Ascending aorta (tissue), 2 donors: ENCODE results near the gene PLSCR4. TPM values are rescaled to one million over a fixed set of nuclear protein-coding genes. Genes with fewer than 3 reads are reported as not detected.

Experiments used
- DNase-seq, 2 donors: peaks; one replicate each; pipeline ENCODE4 v3.0.0-alpha.2; 2019; ENCODE audit warnings: low spot score in 2 of 2
- H3K27ac ChIP-seq, 2 donors: fragments of 200-600 bp; sonication (generic); one replicate each; pipeline ENCODE4 v1.5.1; 2016 to 2017; ENCODE audit warnings: mild to moderate bottlenecking in 1 of 2
- H3K27me3 ChIP-seq: fragments of 200-600 bp; sonication (generic); one replicate; pipeline ENCODE4 v1.5.1; 2017
- H3K36me3 ChIP-seq, 2 donors: fragments of 200-600 bp; sonication (generic); one replicate each; pipeline ENCODE4 v1.5.1; 2016
- H3K4me1 ChIP-seq, 2 donors: fragments of 200-600 bp; sonication (generic); one replicate each; pipeline ENCODE4 v1.5.1; 2016 to 2017; ENCODE audit warnings: mild to moderate bottlenecking in 1 of 2
- H3K4me3 ChIP-seq, 2 donors: fragments of 200-600 bp; sonication (generic); one replicate each; pipeline ENCODE4 v1.5.1; 2016 to 2017; ENCODE audit warnings: mild to moderate bottlenecking in 1 of 2
- H3K9me3 ChIP-seq, 2 donors: fragments of 200-600 bp; sonication (generic); one replicate each; pipeline ENCODE4 v1.5.1; 2016
- CTCF ChIP-seq, 3 experiments: fragments of 200-600 bp in 2 of 3; fragments of 450-650 bp in 1 of 3; sonication (generic) in 2 of 3; IDR thresholded peaks; one replicate each; pipeline ENCODE4 v1.5.1; 2016 to 2019; ENCODE audit warnings: antibody characterized with exemption in 3 of 3, mild to moderate bottlenecking in 1 of 3, moderate library complexity in 1 of 3
- intact Hi-C: fragments of 100-400 bp; cut with DNase I; formaldehyde crosslinking; loops from one replicate; pipeline ENCODE4 v1.15.1; 2023
- total RNA-seq: library from RNA; depleted of rRNA; stranded (reverse); fragments of >200 nt; gene quantifications from one replicate; pipeline ENCODE4 v1.1.0, GENCODE V29; 2016

PLSCR4 gene
- total RNA-seq, 1 donor from 2014 or later: 87.2 TPM

- intact Hi-C loops: no loop called here
- H3K27me3 ChIP-seq: no peaks in the 10 kb centered on the region
- TF ChIP-seq CTCF (IDR thresholded peaks at IDR 0.05): no peak
- H3K27ac ChIP-seq: no peak overlapping the region
- no peaks in the 10 kb centered on the region for H3K9me3 ChIP-seq
- no peak for DNase-seq
- H3K36me3 ChIP-seq: no peaks in the 10 kb centered on the region
- no peak overlapping the region for H3K4me3 ChIP-seq
- peaks cover 0 to 16% of the 10 kb centered on the region in 2 donors for H3K4me1 ChIP-seq
These were observed 81.0 kb downstream of the PLSCR4 start for GRCh38 chr3:146169891-146170290.

- no peaks in the 10 kb centered on the region for H3K27me3 ChIP-seq
- intact Hi-C loops: no loop called here
- H3K4me3 ChIP-seq: no peak overlapping the region
- H3K27ac ChIP-seq: peak overlapping the region; percentile 98 to 99
- no peaks in the 10 kb centered on the region for H3K9me3 ChIP-seq
- H3K36me3 ChIP-seq: no peaks in the 10 kb centered on the region
- TF ChIP-seq CTCF (IDR thresholded peaks at IDR 0.05): no peak
- peaks cover 0 to 39% of the 10 kb centered on the region in 2 donors for H3K4me1 ChIP-seq
- no peak for DNase-seq
These were observed 84.1 kb downstream of the PLSCR4 start for GRCh38 chr3:146166826-146167225.

GRCh38 chr3:146166415-146166821 lies 84.5 kb downstream of the PLSCR4 start:
- intact Hi-C loops: no loop called here
- no peak for DNase-seq
- Histone ChIP-seq H3K36me3 (no peaks in the 10 kb centered on the region), H3K27ac (peak overlapping the region; percentile 98 to 99), H3K27me3 (no peaks in the 10 kb centered on the region), H3K9me3 (no peaks in the 10 kb centered on the region), H3K4me3 (no peak overlapping the region), H3K4me1 (peaks cover 0 to 39% of the 10 kb centered on the region in 2 donors)
- no peak for TF ChIP-seq CTCF (IDR thresholded peaks at IDR 0.05)

- no peaks in the 10 kb centered on the region for H3K9me3 ChIP-seq
- no peaks in the 10 kb centered on the region for H3K36me3 ChIP-seq
- intact Hi-C loops: no loop called here
- H3K4me1 ChIP-seq: peaks cover 0 to 39% of the 10 kb centered on the region in 2 donors
- H3K27ac ChIP-seq: peak overlapping the region; percentile 98 to 99
- TF ChIP-seq CTCF (IDR thresholded peaks at IDR 0.05): no peak
- no peak overlapping the region for H3K4me3 ChIP-seq
- no peak for DNase-seq
- no peaks in the 10 kb centered on the region for H3K27me3 ChIP-seq
These were observed 85.0 kb downstream of the PLSCR4 start for GRCh38 chr3:146165877-146166276.

GRCh38 chr3:146164971-146165769 lies 85.7 kb downstream of the PLSCR4 start:
- H3K27ac ChIP-seq: peak overlapping the region; percentile 98 to 99
- TF ChIP-seq CTCF (IDR thresholded peaks at IDR 0.05): no peak
- H3K4me1 ChIP-seq: peaks cover 0 to 39% of the 10 kb centered on the region in 2 donors
- H3K36me3 ChIP-seq: no peaks in the 10 kb centered on the region
- no peaks in the 10 kb centered on the region for H3K27me3 ChIP-seq
- H3K4me3 ChIP-seq: peak overlapping the region in 1 of 2 donors; percentile 23
- no peak for DNase-seq
- no peaks in the 10 kb centered on the region for H3K9me3 ChIP-seq
- intact Hi-C loops: loop anchor here (5.0 kb wide), 2 partner anchors 87 to 377 kb away; partner anchors contain the start of genes PLSCR1 and PLSCR4
